Colonic mucosa (tissue), 4 donors: ENCODE measurements around the gene ARHGEF3. TPM values are rescaled to one million over a fixed set of nuclear protein-coding genes. Genes with fewer than 3 reads are reported as not detected.
"Not testable (repeated sequence)": the region's sequence is repeated elsewhere in the genome, so short reads cannot be mapped to it uniquely, and the experiment has no call there.

Source experiments
- DNase-seq: peaks from one replicate; pipeline ENCODE4 v3.0.0-alpha.2; 2020
- H3K27ac ChIP-seq: fragments of 200-600 bp; one replicate; pipeline ENCODE4 v1.8.0; 2021
- H3K27me3 ChIP-seq: fragments of 200-600 bp; one replicate; pipeline ENCODE4 v1.8.0; 2021
- H3K36me3 ChIP-seq: fragments of 200-600 bp; one replicate; pipeline ENCODE4 v1.8.0; 2021
- H3K4me1 ChIP-seq: fragments of 200-600 bp; one replicate; pipeline ENCODE4 v1.8.0; 2021; ENCODE audit warnings: mild to moderate bottlenecking
- H3K4me3 ChIP-seq: fragments of 200-600 bp; one replicate; pipeline ENCODE4 v1.8.0; 2021
- H3K9ac ChIP-seq, 2 donors: one replicate each; pipeline ENCODE4 v1.7.0; 2013; ENCODE audit warnings: control low read depth in 2 of 2, low read depth in 2 of 2, low read length in 2 of 2
- H3K9me3 ChIP-seq: fragments of 200-600 bp; one replicate; pipeline ENCODE4 v1.8.0; 2021
- intact Hi-C: fragments of 100-400 bp; cut with DNase I; formaldehyde crosslinking; loops from one replicate; pipeline ENCODE4 v1.14.1; 2022
- total RNA-seq, 2 donors: library from RNA; stranded (reverse); fragmentation: NEBNext Ultra II Directional in 1 of 2; extraction: Animal tissue kit (Norgen Biotek cat#: 25700) in 1 of 2; gene quantifications; one replicate each; pipeline ENCODE4 v1.2.1, GENCODE V29; 2021
- TF ChIP-seq, protein P1 (sequence below): fragments of 200-600 bp; IDR thresholded peaks from one replicate; pipeline ENCODE4 v1.8.0; 2022; ENCODE audit warnings: antibody characterized with exemption, mild to moderate bottlenecking
- donor health status: healthy.
- donor health status: DM: no; HTN: no; CAD: no.
- donor health status: DM: no; HTN: no; CAD: no.

The ARHGEF3 gene
- total RNA-seq, 2 donors from 2014 or later = 10.2 to 14.7 TPM

DNA sequence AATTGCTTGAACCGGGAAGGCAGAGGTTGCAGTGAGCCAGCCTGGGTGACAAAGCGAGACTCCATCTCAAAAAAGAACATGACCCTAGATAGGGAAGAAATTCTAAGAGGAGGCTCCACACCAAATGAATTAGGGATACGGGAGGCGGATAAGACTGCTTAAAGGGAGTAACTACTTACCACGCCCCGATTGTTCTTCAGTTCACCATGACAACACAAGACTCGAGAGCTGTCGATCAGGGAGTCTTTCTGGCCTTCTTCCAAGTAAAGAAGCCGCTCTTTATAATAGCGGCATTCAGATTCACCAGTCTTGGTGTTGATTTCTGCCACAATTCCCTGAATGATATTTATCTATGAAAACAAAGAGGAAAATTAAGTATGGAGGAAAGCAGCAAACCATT lies 64.7 kb downstream of the ARHGEF3 start:
- no peak overlapping the region for H3K4me3 ChIP-seq
- no peak for DNase-seq
- H3K9me3 ChIP-seq = no peaks in the 10 kb centered on the region
- intact Hi-C loops = no loop called here
- no peaks in the 10 kb centered on the region for H3K27me3 ChIP-seq
- no peaks in the 10 kb centered on the region for H3K36me3 ChIP-seq
- TF ChIP-seq, protein P1, sequence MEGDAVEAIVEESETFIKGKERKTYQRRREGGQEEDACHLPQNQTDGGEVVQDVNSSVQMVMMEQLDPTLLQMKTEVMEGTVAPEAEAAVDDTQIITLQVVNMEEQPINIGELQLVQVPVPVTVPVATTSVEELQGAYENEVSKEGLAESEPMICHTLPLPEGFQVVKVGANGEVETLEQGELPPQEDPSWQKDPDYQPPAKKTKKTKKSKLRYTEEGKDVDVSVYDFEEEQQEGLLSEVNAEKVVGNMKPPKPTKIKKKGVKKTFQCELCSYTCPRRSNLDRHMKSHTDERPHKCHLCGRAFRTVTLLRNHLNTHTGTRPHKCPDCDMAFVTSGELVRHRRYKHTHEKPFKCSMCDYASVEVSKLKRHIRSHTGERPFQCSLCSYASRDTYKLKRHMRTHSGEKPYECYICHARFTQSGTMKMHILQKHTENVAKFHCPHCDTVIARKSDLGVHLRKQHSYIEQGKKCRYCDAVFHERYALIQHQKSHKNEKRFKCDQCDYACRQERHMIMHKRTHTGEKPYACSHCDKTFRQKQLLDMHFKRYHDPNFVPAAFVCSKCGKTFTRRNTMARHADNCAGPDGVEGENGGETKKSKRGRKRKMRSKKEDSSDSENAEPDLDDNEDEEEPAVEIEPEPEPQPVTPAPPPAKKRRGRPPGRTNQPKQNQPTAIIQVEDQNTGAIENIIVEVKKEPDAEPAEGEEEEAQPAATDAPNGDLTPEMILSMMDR = no peak
- H3K4me1 ChIP-seq = no peaks in the 10 kb centered on the region
- H3K27ac ChIP-seq = no peak overlapping the region
- H3K9ac ChIP-seq = no peak overlapping the region

DNA sequence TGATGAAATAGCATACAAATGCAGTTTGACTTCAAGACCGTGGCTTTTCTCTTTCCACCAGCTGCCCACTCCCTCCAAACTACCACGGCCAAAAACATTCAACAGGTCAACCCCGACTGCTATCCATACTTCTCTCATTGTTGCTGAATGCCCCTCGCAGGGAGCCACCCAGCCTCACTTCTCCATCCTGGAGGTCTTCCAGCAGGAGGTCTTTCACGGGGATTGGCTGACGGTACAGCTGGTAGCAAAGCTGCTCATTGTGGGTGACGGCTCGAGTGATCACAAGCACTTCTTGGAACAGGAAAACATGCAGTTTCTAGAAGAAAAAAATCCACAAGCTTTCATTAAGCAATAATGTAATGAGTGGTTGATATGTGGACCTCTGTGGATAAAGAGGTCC lies 69.6 kb downstream of the ARHGEF3 start:
- Histone ChIP-seq H3K36me3 (peaks cover 3% of the 10 kb centered on the region), H3K9me3 (no peaks in the 10 kb centered on the region), H3K4me1 (no peaks in the 10 kb centered on the region), H3K4me3 (no peak overlapping the region), H3K27ac (no peak overlapping the region), H3K9ac (no peak overlapping the region), H3K27me3 (no peaks in the 10 kb centered on the region)
- intact Hi-C loops = no loop called here
- TF ChIP-seq, protein P1 = no peak
- no peak for DNase-seq

DNA sequence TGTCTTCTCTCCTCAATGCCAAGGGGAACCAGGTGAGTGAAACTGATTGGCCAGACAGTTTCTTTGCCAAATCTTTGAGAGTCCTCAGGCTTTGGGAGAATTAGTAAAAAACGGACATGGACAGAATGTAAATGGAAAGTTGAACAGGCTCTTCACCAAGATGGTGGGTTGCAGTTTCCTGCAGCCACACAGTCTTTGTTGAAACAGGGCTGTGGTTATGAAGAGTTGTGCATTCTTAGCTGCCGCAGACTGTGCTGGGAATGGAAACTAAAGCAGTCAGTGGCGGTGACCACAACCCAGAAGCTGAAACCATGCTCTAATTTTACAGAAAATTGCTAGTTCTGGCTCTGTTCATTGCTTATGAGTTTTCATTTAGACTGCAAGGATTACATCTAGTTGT lies 76.6 kb downstream of the ARHGEF3 start:
- TF ChIP-seq, protein P1 = no peak
- no peaks in the 10 kb centered on the region for H3K27me3 ChIP-seq
- H3K27ac ChIP-seq = no peak overlapping the region
- H3K4me1 ChIP-seq = no peaks in the 10 kb centered on the region
- no peak overlapping the region for H3K9ac ChIP-seq
- H3K4me3 ChIP-seq = no peak overlapping the region
- no peaks in the 10 kb centered on the region for H3K9me3 ChIP-seq
- intact Hi-C loops = no loop called here
- peaks cover 3% of the 10 kb centered on the region for H3K36me3 ChIP-seq
- DNase-seq = no peak

DNA sequence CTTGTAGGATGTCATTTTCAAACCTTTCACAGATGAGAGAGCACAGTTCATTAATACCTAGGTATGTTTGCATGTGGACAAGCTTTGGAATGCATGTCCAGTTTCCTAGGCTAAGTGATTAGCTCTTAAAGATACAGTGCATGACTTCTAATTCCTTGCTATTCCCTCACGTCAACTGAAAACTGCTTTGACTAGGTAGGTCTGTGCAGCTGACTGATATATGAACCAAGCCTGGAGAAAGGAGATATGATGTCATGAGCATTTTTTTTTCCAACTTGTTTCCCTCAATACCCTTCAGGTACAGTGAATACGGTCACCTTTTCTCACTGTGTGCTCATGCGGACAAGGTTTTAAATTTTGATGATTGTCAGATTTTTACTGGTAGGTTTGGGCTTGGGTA lies 77.1 kb downstream of the ARHGEF3 start:
- Histone ChIP-seq H3K27ac (no peak overlapping the region), H3K4me1 (no peaks in the 10 kb centered on the region), H3K36me3 (peaks cover 3% of the 10 kb centered on the region), H3K9ac (no peak overlapping the region), H3K27me3 (no peaks in the 10 kb centered on the region), H3K9me3 (no peaks in the 10 kb centered on the region), H3K4me3 (no peak overlapping the region)
- intact Hi-C loops = no loop called here
- no peak for DNase-seq
- TF ChIP-seq, protein P1 = no peak

DNA sequence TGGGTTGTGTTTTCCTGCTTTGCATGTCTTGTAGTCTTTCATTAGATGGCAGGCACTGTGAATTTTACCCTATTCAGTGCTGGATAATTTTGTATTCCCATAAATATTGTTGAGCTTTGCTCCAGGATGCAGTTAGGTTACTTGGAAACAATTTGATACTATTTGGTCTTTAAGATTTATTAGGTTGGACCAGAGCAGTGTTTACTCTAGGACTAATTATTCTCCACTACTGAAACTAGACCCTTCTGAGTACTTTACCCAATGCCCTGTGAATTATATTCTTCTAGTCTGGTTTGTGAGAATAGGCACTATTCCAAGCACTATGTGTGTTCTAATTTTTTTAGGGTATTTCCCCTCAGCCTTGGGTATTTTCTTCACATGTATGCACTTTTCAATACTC lies 80.9 kb downstream of the ARHGEF3 start:
- Histone ChIP-seq H3K27ac (no peak overlapping the region), H3K4me3 (no peak overlapping the region), H3K9ac (no peak overlapping the region), H3K36me3 (no peaks in the 10 kb centered on the region), H3K27me3 (no peaks in the 10 kb centered on the region), H3K4me1 (no peaks in the 10 kb centered on the region), H3K9me3 (no peaks in the 10 kb centered on the region)
- DNase-seq = no peak
- TF ChIP-seq, protein P1 = no peak
- intact Hi-C loops = no loop called here

DNA sequence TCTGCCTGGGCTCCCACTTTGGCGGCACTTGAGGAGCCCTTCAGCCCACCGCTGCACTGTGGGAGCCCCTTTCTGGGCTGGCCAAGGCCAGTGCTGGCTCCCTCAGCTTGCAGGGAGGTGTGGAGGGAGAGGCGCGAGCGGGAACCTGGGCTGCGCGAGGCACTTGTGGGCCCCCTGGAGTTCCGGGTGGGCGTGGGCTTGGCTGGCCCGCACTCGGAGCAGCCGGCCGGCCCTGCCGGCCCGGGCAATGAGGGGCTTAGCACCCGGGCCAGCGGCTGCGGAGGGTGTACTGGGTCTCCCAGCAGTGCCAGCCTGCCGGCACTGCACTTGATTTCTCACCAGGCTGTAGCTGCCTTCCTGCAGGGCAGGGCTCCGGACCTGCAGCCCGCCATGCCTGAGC lies 82.9 kb downstream of the ARHGEF3 start:
- H3K4me3 ChIP-seq, H3K27me3 ChIP-seq, H3K36me3 ChIP-seq, intact Hi-C loops, H3K9ac ChIP-seq, DNase-seq, H3K9me3 ChIP-seq, H3K4me1 ChIP-seq, H3K27ac ChIP-seq: not testable (repeated sequence)
